GM18499 (cell line): ENCODE measurements around the gene RTEL1.

Experiments
- ATAC-seq: cut with Tn5 transposase; IDR thresholded peaks from one replicate; pipeline ENCODE4 v1.9.1; 2021; ENCODE audit warnings: moderate number of reproducible peaks; ENCODE audit not compliant: insufficient read depth, unreplicated experiment

Gene RTEL1

DNA sequence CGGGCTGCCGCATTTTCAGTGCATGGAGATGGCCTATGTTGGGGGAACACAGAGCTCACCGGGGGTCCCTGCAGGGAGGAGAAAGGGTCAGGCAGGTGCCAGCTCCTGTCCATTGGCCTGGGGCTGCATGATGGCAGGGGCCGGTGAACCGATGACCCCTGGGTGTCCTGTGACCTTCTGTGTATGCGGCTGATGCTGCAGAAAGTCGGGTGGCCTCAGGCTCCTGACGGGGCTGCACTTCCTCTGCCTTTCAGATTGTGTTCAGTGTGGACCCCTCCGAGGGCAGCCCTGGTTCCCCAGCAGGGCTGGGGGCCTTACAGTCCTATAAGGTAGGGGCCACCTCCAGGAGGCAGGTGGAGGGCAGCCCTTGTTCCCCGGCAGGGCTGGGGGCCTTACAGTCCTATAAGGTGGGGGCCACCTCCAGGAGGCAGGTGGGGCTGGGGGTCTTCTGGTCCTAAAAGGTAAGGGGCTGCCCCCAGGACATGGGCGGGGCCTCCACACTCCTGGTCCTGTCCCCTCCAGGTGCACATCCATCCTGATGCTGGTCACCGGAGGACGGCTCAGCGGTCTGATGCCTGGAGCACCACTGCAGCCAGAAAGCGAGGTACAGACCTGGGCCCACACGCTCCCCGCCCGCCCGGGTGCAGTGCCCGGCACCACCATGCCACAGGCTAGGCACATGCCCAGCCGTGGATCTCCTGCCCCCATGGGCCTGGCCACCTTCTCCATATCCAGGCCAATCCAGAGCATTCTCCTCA, 27.3 kb downstream of the RTEL1 start:
- no peak for ATAC-seq

DNA sequence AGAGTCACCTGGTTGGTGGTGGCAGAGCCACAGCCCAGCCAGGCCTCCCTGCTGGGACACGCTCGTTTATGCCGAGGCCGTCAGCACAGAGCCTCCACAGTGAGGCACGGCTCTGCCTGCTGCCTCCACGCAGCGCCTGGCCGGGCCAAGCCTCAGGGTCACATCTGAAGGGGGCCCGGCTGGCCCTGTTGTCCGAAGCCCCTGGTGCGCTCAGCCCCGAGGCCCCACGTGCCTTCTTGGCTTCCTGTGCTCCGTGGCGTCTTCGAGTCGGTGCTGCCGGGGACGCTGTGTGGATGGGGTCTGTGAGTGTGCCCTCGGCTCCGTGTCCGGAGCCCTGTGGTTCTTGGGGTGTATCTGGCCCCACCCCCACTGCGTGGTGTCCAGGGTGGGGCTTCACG, 28.0 kb downstream of the RTEL1 start:
- no peak for ATAC-seq

DNA sequence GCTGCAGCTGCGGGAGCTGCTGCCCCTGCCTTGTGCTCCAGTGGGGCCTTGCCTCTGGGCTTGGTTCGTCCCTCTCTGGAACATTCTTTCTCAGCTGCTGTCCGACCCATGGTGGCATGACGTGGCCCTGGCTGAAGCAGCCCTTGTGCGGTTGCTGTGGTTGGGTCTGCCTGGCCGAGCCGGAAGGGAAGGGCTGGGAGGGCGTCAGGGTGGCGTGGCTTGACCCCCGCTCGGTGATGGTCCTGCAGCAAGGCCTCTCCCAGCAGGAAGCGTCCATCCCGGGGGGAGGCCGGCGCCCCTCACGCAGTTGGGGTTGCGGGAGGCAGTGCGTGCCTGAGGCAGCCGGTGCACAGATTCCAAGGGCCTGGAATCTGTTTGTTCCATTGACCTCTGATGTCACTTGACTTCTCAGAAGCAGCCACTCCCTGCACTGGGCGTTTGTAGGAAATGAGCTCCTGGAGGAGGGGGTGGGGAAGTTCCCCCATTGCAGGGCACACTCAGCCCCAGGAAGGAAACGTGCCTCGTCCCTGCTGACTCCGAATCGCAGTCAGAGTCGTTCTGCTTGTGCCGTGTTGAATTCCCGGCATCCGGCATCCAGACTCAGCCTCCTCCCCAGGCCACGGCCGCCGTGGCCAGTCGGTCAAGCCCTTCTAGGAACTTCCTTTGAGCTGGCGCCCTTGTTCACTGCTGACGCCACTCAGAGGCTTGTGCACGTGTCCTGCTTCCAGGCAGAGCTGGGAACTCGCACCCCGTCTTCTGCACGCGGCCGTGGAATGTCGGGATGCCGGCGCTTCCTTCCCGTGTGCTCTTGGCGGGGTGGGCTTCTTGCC, 28.6 kb downstream of the RTEL1 start:
- no peak for ATAC-seq

DNA sequence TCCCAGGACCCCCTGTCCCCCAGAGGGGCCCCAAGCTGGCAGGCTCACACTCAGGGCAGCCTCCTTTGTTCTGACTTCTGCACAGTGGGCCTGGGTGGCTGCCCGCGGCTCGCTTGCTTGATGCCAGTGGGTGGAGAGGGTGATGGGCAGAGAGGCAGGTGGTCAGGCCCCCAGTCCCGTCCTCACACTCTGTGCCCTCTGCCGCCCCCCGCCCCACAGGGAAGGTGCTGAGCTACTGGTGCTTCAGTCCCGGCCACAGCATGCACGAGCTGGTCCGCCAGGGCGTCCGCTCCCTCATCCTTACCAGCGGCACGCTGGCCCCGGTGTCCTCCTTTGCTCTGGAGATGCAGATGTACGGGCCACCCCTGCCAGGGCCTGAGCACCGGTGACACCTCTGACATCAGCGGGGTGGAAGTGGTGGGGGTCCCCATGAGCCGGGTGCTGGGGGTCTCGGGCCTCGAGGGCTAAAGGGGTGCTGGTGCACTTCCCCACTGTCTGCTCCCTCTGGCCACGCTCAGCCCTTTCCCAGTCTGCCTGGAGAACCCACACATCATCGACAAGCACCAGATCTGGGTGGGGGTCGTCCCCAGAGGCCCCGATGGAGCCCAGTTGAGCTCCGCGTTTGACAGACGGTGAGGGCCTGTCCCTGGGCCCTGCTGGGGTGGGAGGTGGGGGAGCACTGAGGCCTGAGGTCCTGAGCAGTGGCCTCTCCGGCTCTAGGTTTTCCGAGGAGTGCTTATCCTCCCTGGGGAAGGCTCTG, 29.5 kb downstream of the RTEL1 start:
- no peak for ATAC-seq

DNA sequence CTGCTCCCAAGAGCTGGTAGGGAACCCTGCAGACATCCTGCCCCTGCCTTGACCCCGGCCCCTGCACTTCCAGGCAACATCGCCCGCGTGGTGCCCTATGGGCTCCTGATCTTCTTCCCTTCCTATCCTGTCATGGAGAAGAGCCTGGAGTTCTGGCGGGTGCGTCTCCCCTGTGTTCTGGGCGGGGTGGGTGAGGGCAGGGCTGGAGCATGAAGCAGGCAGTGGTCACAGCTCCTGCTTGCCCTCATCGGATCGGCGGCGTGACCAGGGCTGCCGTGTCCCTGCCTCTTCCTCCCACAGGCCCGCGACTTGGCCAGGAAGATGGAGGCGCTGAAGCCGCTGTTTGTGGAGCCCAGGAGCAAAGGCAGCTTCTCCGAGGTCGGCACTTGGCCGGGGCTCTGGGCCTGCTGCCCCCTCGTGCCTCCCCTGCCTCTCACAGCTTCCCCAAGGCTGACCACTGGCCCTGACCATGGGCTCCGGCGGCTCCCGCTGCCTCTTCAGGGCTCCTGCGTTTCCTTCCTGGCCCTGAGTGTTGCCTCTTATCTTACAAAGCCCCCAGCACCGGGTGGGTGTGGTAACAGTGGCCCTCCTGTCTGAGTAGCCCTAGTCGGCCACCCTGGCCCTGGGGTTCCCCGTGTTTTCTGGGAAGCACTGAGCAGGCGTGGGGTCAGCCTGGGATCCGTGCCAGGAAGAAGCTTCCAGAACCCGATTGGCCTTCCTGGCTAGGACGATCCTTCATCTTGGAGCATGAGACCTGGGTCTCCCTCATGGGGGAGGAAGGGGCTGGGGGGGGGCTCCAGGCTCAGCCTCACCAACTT, 30.3 kb downstream of the RTEL1 start:
- no peak for ATAC-seq

DNA sequence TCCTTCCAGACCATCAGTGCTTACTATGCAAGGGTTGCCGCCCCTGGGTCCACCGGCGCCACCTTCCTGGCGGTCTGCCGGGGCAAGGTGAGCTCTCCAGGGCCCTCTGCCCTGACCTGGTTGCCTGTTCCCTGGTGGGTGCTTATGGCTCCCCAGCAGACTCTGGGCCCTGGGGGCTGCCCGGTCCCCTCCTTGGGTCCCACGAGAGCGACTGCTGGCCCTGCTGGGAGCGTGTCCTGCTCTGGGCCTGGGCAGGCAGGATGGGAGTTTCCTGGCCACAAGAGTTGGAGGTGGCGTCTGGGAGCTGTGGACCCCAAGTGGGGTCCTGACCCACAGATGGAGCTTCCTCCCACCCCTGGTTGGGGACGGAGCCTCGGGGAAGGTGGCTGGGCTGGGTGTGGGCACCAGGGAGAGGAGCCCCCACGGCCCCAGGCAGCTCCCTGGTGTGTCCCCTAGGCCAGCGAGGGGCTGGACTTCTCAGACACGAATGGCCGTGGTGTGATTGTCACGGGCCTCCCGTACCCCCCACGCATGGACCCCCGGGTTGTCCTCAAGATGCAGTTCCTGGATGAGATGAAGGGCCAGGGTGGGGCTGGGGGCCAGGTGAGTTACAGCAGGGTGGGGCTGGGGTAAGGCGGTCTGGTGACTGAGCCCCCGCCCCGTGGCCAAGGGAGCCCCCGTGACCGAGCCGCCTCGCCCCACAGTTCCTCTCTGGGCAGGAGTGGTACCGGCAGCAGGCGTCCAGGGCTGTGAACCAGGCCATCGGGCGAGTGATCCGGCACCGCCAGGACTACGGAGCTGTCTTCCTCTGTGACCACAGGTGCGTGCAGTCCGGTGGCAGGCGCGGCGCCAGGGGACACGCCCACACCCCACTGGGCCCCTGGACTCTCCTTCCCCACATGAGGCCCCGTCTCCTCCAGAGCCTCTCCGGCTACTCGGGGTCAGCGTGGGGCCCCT, 31.2 kb downstream of the RTEL1 start:
- ATAC-seq = no peak

DNA sequence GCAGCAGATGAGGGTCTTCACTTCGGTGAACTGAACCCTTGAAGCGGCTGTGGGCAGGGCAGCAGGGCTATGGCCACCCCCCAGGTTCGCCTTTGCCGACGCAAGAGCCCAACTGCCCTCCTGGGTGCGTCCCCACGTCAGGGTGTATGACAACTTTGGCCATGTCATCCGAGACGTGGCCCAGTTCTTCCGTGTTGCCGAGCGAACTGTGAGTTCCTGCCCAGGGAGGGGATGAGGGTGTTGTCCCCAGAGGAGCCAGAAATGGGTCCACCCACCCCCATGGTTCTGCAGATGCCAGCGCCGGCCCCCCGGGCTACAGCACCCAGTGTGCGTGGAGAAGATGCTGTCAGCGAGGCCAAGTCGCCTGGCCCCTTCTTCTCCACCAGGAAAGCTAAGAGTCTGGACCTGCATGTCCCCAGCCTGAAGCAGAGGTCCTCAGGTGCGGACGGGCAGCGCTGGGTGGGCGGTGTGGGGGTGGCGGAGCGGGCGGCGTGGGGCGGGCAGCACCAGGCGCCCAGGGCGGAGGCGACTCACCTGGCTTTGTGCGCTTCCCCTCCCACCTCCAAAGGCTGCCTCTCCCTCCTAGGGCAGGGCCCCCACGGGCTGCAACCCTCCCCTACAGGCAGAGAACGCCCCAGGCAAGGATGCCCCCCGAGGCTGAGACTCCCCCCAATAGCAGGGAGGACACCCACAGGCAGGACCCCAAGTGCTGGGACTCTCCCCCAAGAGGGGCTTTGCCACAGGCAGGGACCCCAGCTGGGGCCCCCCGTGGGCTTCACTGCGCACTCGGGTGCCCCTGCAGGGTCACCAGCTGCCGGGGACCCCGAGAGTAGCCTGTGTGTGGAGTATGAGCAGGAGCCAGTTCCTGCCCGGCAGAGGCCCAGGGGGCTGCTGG, 32.1 kb downstream of the RTEL1 start:
- no peak for ATAC-seq

DNA sequence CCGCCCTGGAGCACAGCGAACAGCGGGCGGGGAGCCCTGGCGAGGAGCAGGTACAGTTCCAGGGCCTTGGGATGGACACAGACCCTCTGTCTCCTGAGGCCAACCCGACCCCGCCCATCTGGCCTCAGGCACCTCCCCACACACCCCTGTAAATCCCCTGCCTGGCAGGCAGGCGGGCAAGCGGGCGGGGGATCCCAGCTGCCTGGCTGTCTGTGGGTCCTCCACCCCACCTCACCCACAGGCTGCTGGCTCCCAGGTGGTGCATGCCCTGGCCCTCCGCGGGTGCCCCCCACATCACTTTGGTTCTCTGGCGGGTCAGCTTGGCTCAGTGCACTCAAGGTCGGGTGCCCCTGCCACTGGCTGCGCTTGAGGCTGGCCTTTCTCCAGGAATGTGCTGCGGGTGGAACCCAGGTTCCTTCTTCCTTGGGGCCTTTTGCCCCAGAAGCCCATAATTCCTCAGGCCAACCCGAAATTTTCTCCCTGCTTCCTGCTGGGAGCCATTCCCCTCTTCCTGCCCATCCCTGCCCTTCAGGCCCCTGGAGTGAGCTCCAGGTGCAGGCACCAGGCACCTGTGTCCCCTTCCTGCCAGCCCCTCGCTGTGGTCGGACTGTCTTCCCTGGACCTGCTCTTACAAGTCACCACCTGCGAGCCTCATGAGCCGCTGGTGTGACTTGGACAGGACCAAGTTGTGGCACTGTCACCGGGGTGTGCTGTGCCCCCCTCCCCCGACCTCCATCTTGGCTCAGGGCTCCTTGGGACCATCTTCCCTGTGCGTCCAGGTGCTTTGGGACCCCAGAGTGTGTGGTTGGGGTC, 33.0 kb downstream of the RTEL1 start:
- no peak for ATAC-seq

DNA sequence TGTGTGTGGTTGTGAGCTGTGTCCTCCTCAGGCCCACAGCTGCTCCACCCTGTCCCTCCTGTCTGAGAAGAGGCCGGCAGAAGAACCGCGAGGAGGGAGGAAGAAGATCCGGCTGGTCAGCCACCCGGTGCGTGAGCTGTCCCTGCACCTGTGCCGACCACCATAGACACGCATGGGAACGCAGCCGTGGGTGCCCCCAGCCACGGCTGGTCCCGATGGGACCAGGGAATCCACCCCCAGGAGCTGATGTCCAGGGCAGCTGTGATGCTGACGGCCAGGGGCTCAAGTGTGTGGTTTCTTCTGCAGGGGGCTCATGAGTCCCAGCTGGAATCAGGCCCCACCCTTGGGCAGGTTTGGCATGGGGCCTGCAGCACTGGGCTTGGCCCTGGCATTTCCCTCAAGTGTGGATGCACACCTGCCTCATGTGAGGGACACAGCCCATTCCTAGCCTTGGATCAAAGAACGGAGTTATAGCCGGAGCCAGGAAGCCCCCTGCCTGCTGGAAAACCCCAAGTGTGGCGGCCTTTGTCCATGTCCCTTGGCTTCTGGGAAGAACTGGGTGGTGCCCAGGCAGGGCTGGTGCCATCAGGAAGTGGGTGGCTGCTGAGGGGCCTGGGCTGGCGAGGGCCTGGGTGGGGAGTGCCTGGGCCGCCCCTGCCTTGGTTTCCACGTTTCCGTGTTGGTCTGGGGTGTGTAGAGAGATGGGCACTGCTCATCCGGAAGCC, 33.8 kb downstream of the RTEL1 start:
- ATAC-seq = no peak

DNA sequence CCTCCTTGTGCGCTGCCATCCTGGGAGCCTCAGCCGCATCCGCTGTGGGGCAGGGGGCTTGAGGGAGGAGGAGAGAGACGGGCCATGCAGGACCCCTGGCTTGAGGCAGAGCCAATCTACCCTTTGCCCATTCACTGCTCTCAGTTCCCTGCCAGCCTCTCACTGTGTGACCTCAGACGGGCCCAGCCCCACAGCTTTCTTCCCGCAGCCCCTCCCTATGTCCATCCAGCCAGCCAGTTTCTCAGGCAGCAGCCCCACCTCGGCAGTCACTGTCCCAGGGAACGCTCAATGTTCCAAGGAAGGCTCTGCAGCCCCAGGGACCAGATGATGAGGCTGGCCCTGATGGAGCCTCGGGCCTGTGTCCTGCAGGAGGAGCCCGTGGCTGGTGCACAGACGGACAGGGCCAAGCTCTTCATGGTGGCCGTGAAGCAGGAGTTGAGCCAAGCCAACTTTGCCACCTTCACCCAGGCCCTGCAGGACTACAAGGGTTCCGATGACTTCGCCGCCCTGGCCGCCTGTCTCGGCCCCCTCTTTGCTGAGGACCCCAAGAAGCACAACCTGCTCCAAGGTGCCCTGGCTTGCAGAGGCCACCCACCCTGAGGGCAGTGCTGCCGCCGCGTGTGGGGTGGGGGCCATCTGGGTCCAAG, 34.4 kb downstream of the RTEL1 start:
- ATAC-seq = no peak

DNA sequence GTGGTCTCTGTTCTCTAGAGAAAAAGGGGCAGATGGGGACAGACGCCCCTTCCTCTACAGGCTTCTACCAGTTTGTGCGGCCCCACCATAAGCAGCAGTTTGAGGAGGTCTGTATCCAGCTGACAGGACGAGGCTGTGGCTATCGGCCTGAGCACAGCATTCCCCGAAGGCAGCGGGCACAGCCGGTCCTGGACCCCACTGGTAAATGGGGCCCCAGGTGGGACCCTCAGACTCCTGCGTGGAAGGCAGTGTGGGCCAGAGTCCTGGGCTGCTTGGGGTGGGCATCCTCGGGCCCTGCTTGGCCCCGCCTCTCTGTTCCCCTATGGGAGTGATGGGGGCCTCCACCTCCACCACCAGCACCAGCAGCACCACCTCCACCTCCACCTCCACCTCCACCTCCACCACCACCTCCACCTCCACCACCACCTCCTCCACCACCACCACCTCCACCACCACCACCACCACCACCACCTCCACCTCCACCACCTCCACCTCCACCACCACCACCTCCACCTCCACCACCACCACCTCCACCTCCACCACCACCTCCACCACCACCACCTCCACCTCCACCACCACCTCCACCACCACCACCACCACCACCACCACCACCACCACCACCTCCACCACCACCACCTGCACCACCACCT, 35.1 kb downstream of the RTEL1 start:
- ATAC-seq = no peak

DNA sequence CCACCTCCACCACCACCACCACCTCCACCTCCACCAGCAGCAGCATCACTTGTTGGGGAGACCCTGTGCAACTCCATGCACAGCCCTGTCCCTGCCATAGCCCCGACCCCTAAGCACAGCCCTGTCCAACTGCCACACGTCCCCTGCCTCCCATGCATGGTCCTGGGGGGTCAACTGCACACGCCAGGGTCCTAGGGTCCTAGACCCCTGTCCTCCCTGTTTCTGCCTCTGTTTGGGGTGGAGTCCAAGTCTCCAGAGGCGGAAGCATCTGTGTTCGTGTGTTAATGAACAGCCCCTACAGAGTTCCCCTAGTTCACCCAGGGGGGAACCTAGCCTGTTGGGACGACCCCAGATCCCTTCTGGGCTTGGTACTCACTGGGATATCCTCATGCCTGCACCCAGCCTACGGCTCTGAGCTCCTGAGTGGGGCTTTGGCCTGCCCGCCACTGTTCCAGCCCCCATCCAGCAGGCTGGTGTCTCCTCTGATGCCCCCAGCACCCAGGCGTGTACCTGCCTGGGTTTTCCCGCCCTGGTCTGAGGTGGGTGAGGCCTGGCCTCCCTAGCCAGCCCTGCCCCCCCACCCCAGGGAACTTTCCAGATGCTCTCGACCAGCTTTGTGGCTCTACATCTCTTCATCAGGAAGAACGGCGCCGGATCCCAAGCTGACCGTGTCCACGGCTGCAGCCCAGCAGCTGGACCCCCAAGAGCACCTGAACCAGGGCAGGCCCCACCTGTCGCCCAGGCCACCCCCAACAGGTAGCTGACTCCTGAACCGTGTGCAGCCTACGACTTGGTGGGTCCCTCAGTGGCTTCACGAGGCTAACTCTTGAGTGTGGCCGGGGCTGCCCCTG, 35.8 kb downstream of the RTEL1 start:
- no peak for ATAC-seq

DNA sequence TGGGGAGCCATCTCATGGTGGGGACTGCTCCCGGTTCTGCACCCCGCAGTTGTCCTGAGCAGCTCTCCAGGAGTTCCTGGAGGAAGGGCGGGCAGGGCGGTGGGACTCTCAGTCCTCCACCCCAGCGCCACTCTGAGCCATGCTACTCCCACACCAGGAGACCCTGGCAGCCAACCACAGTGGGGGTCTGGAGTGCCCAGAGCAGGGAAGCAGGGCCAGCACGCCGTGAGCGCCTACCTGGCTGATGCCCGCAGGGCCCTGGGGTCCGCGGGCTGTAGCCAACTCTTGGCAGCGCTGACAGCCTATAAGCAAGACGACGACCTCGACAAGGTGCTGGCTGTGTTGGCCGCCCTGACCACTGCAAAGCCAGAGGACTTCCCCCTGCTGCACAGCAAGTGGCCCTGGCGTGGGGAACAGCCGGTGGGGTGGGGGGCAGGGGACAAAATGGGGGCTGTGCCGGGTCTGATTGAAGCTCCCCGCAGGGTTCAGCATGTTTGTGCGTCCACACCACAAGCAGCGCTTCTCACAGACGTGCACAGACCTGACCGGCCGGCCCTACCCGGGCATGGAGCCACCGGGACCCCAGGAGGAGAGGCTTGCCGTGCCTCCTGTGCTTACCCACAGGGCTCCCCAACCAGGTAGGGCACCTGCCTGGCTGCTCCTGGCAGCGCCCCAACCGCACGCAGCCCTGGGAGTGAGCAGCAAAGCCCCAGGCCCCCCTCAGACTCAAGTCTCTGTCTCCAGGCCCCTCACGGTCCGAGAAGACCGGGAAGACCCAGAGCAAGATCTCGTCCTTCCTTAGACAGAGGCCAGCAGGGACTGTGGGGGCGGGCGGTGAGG, 36.7 kb downstream of the RTEL1 start:
- ATAC-seq = no peak
